Measurements from ENCODE around the gene KCNJ1. TPM values are rescaled to one million over a fixed set of nuclear protein-coding genes. Genes with fewer than 3 reads are reported as not detected.

Gene KCNJ1
- total and polyA plus RNA-seq, 2 experiments from 2014 or later = 0.16 TPM; not detected in 1

DNA sequence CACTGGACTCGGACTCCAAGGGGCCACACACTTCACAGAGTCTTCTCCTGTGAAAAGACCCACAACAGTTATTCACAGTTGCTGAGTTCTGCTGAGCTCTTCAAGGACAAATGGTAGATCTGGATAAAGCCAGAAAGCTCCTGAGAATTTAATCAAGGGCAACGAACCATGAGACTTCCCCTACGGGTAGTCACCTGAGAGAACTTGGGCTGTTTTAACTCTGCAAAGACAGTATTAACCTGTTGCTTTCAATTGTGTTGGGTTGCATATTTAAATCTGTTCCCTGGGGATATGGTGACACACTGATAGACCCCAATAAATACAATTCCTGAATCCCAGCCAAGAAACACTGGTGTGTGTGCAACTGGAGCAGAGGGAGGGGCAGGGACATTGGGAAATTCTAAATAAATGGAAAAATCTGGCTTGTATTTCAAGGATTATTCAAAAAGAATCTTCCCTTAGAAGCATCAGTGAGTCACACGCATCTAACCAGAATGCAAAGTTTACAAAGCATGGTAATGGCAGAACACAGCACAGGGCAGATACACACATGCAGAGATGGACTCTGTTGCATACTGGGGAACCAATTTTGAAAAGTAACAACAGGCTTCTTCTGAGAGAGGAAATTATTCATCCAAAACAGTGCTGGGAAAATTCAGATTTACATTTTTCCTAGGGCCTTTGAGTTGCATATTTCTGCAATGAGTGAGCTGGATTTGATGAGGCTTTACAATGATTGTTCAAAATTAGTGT is 4.0 kb downstream of the KCNJ1 start (continued):
- no peak for TF ChIP-seq ZNF462 (CRISPR knock-in tag; IDR thresholded peaks at IDR 0.05)
- TF ChIP-seq NANOG (IDR thresholded peaks at IDR 0.05; ENCODE audit: borderline replicate concordance) = no peak
- TF ChIP-seq ZNF114 (CRISPR knock-in tag; IDR thresholded peaks at IDR 0.05) = no peak
- TF ChIP-seq, protein P1, sequence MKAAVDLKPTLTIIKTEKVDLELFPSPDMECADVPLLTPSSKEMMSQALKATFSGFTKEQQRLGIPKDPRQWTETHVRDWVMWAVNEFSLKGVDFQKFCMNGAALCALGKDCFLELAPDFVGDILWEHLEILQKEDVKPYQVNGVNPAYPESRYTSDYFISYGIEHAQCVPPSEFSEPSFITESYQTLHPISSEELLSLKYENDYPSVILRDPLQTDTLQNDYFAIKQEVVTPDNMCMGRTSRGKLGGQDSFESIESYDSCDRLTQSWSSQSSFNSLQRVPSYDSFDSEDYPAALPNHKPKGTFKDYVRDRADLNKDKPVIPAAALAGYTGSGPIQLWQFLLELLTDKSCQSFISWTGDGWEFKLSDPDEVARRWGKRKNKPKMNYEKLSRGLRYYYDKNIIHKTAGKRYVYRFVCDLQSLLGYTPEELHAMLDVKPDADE (IDR thresholded peaks at IDR 0.05) = no peak

DNA sequence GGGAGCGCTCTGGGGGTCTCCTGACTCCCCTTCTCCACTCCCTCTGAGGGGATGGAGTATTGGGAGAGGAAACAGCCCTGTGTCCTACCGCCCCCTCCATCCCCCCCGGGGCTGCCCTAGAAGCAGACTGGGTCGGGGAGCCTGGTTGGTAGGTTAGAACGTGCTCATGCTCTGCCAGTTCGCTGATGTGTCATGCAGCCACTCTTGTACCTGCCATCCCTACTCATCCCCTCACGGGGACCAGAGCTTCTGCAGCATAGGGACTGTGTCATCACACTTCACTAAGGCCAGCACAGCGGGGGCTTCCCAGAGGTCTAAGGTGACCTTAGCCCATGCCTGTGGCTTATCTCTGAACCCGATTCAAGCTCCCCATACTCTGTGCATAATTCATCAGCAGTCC is 4.7 kb downstream of the KCNJ1 start:
- Mint-ChIP-seq H3K27ac (no peak overlapping the region), H3K36me3 (ENCODE audit: low read depth) (peaks cover 2% of the 10 kb centered on the region; the same call in 1 of the 3 replicates), H3K4me1 (peaks cover 20% of the 10 kb centered on the region), H3K4me3 (no peak overlapping the region), H3K27me3 (ENCODE audit: insufficient read depth, low read depth, poor library complexity) (peaks cover 5% of the 10 kb centered on the region), H3K9me3 (no peaks in the 10 kb centered on the region)
- H3K4me2 ChIP-seq = no peak overlapping the region
- ATAC-seq (no peak), DNase-seq (ENCODE audit: low spot score) (no peak)
- no peak overlapping the region for H2AFZ ChIP-seq
- H3K36me3 ChIP-seq (ENCODE audit: insufficient read depth) = no peaks in the 10 kb centered on the region
- H3K4me1 ChIP-seq (ENCODE audit: insufficient read depth) = peaks cover 14% of the 10 kb centered on the region; the same call in 1 of the 2 replicates
- no peak overlapping the region for H3K4me3 ChIP-seq
- H3F3A ChIP-seq (replicated peaks; ENCODE audit: low read depth) = no peaks in the 10 kb centered on the region
- no peak overlapping the region for H3K27ac ChIP-seq (ENCODE audit: low read depth)
- peaks cover 6% of the 10 kb centered on the region; the same call in 1 of the 2 replicates for H3K27me3 ChIP-seq (ENCODE audit: insufficient read depth)
- H3K9me2 ChIP-seq (ENCODE audit: insufficient read depth) = peaks cover 8% of the 10 kb centered on the region; the same call in 1 of the 2 replicates
- no peaks in the 10 kb centered on the region for H4K20me1 ChIP-seq (replicated peaks; ENCODE audit: insufficient read depth)
- no peaks in the 10 kb centered on the region for H3K79me2 ChIP-seq (replicated peaks; ENCODE audit: insufficient read depth)
- TF ChIP-seq JUNB (IDR thresholded peaks at IDR 0.05; ENCODE audit: unreplicated experiment) (no peak), EZH2phosphoT487 (IDR thresholded peaks at IDR 0.05; ENCODE audit: unreplicated experiment) (no peak), CREB1 (CRISPR knock-in tag; IDR thresholded peaks at IDR 0.05; ENCODE audit: low read depth) (no peak), NANOG (IDR thresholded peaks at IDR 0.05; ENCODE audit: borderline replicate concordance) (no peak), POLR2AphosphoS5 (IDR thresholded peaks at IDR 0.05; ENCODE audit: low read depth) (no peak), ZNF331 (CRISPR knock-in tag; IDR thresholded peaks at IDR 0.05; ENCODE audit: low read depth) (no peak)
- TF ChIP-seq, protein P2, sequence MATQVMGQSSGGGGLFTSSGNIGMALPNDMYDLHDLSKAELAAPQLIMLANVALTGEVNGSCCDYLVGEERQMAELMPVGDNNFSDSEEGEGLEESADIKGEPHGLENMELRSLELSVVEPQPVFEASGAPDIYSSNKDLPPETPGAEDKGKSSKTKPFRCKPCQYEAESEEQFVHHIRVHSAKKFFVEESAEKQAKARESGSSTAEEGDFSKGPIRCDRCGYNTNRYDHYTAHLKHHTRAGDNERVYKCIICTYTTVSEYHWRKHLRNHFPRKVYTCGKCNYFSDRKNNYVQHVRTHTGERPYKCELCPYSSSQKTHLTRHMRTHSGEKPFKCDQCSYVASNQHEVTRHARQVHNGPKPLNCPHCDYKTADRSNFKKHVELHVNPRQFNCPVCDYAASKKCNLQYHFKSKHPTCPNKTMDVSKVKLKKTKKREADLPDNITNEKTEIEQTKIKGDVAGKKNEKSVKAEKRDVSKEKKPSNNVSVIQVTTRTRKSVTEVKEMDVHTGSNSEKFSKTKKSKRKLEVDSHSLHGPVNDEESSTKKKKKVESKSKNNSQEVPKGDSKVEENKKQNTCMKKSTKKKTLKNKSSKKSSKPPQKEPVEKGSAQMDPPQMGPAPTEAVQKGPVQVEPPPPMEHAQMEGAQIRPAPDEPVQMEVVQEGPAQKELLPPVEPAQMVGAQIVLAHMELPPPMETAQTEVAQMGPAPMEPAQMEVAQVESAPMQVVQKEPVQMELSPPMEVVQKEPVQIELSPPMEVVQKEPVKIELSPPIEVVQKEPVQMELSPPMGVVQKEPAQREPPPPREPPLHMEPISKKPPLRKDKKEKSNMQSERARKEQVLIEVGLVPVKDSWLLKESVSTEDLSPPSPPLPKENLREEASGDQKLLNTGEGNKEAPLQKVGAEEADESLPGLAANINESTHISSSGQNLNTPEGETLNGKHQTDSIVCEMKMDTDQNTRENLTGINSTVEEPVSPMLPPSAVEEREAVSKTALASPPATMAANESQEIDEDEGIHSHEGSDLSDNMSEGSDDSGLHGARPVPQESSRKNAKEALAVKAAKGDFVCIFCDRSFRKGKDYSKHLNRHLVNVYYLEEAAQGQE (IDR thresholded peaks at IDR 0.05; ENCODE audit: unreplicated experiment) = no peak
- TF ChIP-seq, protein P1 (IDR thresholded peaks at IDR 0.05) = no peak

Data from GM23338 (cell line).